Endometrial microvascular endothelial cells (primary cell): Measurements from ENCODE around the gene PNPLA3. TPM values are rescaled to one million over a fixed set of nuclear protein-coding genes. Genes with fewer than 3 reads are reported as not detected.
"Not testable (repeated sequence)": the region's sequence is repeated elsewhere in the genome, so short reads cannot be mapped to it uniquely, and the experiment has no call there.

Experiments
- in situ Hi-C: cut with HindIII; loops from 2 replicates; pipeline ENCODE4 v1.10.0; 2017; ENCODE audit warnings: low sequenced_read_pairs, low pct_unique_long_range_greater_than_20kb; ENCODE audit errors: inconsistent ontology term
- total RNA-seq: library from RNA; depleted of rRNA; stranded (reverse); fragments of >200 nt; gene quantifications from one replicate; pipeline ENCODE4 v1.2.3, GENCODE V29; 2015; ENCODE audit errors: inconsistent ontology term

Gene PNPLA3
- total RNA-seq, 1 donor from 2014 or later, result 0.46 TPM

- in situ Hi-C loops, result no loop called here
Measured at GRCh38 chr22:43888740-43889139, 34.9 kb upstream of the PNPLA3 start.

- in situ Hi-C loops, result no loop called here
Measured at GRCh38 chr22:43889201-43889859, 34.3 kb upstream of the PNPLA3 start.

GRCh38 chr22:43889860-43890253, 33.7 kb upstream of the PNPLA3 start:
- in situ Hi-C loops, result no loop called here

GRCh38 chr22:43890901-43891331, 32.7 kb upstream of the PNPLA3 start:
- in situ Hi-C loops, result no loop called here

- in situ Hi-C loops, result no loop called here
Measured at GRCh38 chr22:43891360-43892182, 32.0 kb upstream of the PNPLA3 start, which contains the start of gene PNPLA5. Gene PNPLA5 (minus strand): TSS chr22:43892013. CDS start chr22:43891880, 133 bp downstream.

GRCh38 chr22:43892183-43892894, 31.3 kb upstream of the PNPLA3 start:
- in situ Hi-C loops, result no loop called here

- in situ Hi-C loops, result no loop called here
Measured at GRCh38 chr22:43893266-43893665, 30.3 kb upstream of the PNPLA3 start.

- in situ Hi-C loops, result no loop called here
Measured at GRCh38 chr22:43894122-43894521, 29.5 kb upstream of the PNPLA3 start.

- in situ Hi-C loops, result no loop called here
Measured at GRCh38 chr22:43895986-43896645, 27.5 kb upstream of the PNPLA3 start.

- in situ Hi-C loops, result no loop called here
Measured at GRCh38 chr22:43897751-43898261, 25.8 kb upstream of the PNPLA3 start.

- in situ Hi-C loops, result no loop called here
Measured at GRCh38 chr22:43900206-43900605, 23.4 kb upstream of the PNPLA3 start.

GRCh38 chr22:43901976-43902643, 21.5 kb upstream of the PNPLA3 start:
- in situ Hi-C loops, result no loop called here

GRCh38 chr22:43903033-43903432, 20.6 kb upstream of the PNPLA3 start:
- in situ Hi-C loops, result not testable (repeated sequence)

- in situ Hi-C loops, result not testable (repeated sequence)
Measured at GRCh38 chr22:43904412-43904811, 19.2 kb upstream of the PNPLA3 start.

- in situ Hi-C loops, result no loop called here
Measured at GRCh38 chr22:43905681-43906080, 17.9 kb upstream of the PNPLA3 start.

- in situ Hi-C loops, result no loop called here
Measured at GRCh38 chr22:43909708-43910107, 13.9 kb upstream of the PNPLA3 start.

- in situ Hi-C loops, result no loop called here
Measured at GRCh38 chr22:43910178-43910695, 13.4 kb upstream of the PNPLA3 start.

GRCh38 chr22:43911351-43911750, 12.3 kb upstream of the PNPLA3 start:
- in situ Hi-C loops, result no loop called here
